GM12801 (cell line): ENCODE data around the gene SUSD3.

Experiments used
- CTCF ChIP-seq: IDR thresholded peaks from one replicate; pipeline ENCODE4 v1.5.1; 2011; ENCODE audit warnings: control low read depth; ENCODE audit not compliant: insufficient read length; ENCODE audit errors: extremely low read depth

Gene SUSD3

GRCh38 chr9:93031629-93032430 lies 26.7 kb upstream of the SUSD3 start:
- no peak for TF ChIP-seq CTCF

GRCh38 chr9:93032545-93032944 lies 26.0 kb upstream of the SUSD3 start:
- TF ChIP-seq CTCF = no peak

- TF ChIP-seq CTCF = no peak
Measured at GRCh38 chr9:93033531-93033930, 25.0 kb upstream of the SUSD3 start.

GRCh38 chr9:93035106-93035660 lies 23.3 kb upstream of the SUSD3 start:
- no peak for TF ChIP-seq CTCF

- TF ChIP-seq CTCF = no peak
Measured at GRCh38 chr9:93035821-93036351, 22.6 kb upstream of the SUSD3 start.

GRCh38 chr9:93036887-93037475 lies 21.5 kb upstream of the SUSD3 start:
- TF ChIP-seq CTCF = no peak

GRCh38 chr9:93037476-93037971 lies 21.0 kb upstream of the SUSD3 start:
- TF ChIP-seq CTCF = no peak
